CD4-positive, alpha-beta T cell treated with Interleukin-6 for 4 hours (primary cell): ENCODE data around the gene SPIB.

Experiments used
- DNase-seq: peaks from one replicate; pipeline ENCODE4 v3.0.0-alpha.2; 2020; ENCODE audit warnings: mixed read lengths

The SPIB gene

DNA sequence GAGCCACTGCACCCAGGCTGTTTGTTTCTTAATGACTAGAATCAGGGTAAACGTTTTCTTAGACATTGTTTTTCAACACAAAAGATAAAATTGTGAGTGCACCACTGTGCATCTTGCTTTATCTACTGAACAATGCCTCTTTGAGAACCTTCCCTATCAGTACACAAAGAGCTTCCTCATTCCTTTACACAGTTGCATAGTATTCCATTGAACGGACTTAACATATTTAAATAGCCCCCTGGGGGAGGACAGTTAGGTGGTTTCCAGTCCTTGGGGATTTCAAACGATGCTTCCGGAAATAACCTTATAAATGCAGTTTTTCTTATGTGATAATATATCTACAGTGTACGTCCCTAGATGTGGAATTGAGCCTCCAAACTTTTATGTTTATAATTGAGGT is 26.0 kb upstream of the SPIB start:
- no peak for DNase-seq

- DNase-seq, result no peak
Observed at GRCh38 chr19:50393589-50393988, 25.1 kb upstream of the SPIB start.

- no peak for DNase-seq
Observed at GRCh38 chr19:50394017-50394416, 24.7 kb upstream of the SPIB start.

- DNase-seq, result no peak
Observed at GRCh38 chr19:50398675-50399367, 19.9 kb upstream of the SPIB start.

DNA sequence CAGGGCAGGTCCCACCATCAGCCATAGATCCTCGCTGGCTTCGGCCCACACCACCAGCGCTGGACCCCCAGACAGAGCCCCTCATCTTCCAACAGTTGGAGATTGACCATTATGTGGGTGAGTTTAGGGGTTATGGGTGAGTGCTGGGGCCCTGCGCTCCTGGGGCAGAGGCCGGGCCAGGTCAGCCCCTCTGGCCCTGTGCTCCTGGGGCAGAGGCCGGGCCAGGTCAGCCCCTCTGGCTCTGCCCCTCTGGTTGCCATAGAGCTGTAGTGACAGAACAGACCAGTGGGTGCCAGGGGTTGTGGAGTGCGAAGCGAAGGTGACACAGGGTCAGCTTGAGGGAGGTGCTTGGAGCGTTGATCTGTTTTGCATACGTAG is 19.4 kb upstream of the SPIB start:
- DNase-seq, result no peak

- peak; percentile 28 for DNase-seq
Observed at GRCh38 chr19:50401605-50402450, 16.9 kb upstream of the SPIB start.

DNA sequence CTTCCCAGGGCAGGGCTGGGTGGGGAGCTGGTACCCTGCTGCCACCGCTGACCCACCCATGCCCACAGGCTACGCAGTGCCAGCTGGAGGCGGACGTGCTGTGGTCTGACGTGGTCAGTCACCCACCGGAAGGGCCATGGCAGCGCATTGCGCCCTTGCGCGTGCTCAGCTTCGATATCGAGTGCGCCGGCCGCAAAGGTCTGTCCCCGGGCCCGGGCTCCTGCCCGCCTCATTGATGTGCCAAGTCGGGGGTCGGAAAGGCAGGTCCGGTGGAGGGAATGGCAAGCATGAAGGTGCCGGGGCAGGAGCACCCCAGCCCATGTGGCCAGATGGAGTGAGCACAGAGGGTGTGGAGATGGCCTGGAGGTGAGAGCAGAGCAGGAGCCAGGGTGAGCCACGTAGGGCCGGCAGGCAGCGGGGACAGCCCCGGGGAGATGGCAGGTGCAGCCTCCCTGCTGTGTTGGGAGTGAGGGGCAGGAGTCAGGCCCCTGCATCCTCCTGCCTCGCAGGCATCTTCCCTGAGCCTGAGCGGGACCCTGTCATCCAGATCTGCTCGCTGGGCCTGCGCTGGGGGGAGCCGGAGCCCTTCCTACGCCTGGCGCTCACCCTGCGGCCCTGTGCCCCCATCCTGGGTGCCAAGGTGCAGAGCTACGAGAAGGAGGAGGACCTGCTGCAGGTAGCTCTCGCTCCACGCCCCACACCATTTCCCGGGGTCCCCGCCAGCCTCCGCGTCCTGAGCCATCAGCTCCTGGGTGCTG is 16.0 kb upstream of the SPIB start:
- DNase-seq, result no peak

DNA sequence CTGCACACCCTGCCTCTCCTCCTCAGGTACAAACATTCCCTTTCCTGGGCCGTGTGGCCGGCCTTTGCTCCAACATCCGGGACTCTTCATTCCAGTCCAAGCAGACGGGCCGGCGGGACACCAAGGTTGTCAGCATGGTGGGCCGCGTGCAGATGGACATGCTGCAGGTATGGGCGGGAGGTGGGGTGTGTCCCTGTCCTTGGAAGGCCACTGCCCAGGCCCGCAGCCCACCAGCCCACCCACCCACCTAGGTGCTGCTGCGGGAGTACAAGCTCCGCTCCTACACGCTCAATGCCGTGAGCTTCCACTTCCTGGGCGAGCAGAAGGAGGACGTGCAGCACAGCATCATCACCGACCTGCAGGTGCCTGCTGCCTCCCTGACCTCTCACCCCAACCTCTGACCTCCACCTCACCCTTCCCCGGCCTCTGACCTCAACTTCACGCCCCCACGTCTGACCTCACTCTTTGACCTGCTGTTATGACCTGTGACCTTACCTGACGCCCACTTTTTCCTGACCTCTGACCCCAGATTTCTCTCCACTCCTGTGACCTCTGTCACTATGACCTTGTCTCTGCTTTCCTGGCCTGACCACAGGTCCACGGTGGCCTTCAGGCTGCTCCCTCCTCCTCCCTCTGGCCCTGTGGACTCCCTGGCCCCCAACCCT is 12.4 kb upstream of the SPIB start:
- no peak for DNase-seq

DNA sequence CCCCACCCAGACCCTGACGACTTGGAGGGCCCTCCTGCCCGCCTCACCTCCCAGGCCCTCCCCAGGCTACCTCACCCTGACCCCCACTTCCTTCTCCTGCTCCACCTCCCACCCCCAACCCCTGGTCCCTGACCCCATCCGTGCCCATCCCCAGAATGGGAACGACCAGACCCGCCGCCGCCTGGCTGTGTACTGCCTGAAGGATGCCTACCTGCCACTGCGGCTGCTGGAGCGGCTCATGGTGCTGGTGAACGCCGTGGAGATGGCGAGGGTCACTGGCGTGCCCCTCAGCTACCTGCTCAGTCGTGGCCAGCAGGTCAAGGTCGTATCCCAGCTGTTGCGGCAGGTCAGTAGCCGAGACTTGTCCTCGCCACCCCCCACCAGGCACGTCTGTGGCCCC is 11.9 kb upstream of the SPIB start:
- DNase-seq, result no peak

DNA sequence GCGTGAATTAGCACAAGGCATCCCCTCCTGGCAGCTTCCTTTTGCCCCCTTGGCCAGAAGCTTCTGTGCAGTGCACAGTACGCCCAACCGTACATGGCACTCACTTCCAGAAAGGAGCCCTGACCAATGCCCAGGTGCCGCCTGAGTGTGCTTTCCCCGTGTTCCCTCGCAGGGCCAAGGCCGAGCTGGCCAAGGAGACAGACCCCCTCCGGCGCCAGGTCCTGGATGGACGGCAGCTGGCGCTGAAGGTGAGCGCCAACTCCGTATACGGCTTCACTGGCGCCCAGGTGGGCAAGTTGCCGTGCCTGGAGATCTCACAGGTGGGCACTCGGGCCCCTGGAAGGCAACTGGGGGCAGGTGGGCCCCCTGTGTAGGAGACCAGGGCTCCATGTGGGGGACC is 9.4 kb upstream of the SPIB start:
- DNase-seq, result no peak

DNA sequence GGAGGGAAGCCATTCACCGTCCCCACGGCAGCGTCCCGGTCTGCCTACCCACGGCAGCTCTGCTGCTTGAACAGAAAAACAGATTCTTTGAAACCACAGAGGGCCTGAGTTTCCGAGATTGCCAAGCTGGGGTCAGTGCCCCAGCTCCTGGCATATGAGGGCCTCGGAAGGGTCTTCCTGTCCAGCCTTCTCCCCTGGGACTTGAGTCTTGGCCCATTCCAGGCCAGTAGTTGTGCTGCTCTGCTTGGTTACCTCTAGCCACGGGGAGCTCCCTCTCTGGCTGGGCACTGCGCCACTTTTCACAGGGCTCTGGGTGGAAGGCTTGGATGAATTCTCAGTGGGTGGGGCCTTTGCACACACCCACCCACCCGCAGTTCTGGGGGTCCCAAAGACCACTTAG is 8.6 kb upstream of the SPIB start:
- DNase-seq, result no peak

- no peak for DNase-seq
Observed at GRCh38 chr19:50412419-50412818, 6.3 kb upstream of the SPIB start.

DNA sequence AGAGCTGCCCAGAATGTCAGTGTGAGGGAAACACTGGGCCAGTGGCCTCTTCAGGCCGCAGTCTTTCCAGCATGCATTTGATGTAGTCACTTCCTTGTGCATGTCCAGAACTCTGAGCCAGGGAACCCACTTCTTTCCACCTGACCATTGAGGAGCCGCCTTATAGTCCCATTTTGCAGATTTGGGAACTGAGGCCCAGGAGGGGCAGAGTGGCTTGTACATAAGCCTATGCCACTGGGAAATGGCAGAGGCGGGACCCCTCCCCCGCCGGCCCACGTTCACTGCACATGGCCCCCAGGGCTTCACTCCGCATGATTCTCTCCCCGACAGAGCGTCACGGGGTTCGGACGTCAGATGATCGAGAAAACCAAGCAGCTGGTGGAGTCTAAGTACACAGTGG is 5.6 kb upstream of the SPIB start:
- DNase-seq, result no peak

DNA sequence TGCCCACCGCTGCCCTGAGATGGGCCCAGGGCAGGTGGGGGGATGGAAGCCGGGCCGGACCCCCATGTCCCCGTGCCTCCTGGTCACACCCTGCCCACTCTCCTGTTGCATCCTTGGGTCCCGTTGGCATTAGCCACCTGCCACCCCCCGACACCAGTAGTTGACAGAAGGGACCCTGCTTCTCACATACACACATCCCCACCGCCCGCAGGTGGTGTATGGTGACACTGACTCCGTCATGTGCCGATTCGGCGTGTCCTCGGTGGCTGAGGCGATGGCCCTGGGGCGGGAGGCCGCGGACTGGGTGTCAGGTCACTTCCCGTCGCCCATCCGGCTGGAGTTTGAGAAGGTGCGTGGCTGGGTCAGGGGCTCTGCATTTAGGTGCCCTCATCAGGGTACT is 5.2 kb upstream of the SPIB start:
- DNase-seq, result no peak

GRCh38 chr19:50414864-50415660 is 3.7 kb upstream of the SPIB start:
- DNase-seq, result peak; percentile 79

DNA sequence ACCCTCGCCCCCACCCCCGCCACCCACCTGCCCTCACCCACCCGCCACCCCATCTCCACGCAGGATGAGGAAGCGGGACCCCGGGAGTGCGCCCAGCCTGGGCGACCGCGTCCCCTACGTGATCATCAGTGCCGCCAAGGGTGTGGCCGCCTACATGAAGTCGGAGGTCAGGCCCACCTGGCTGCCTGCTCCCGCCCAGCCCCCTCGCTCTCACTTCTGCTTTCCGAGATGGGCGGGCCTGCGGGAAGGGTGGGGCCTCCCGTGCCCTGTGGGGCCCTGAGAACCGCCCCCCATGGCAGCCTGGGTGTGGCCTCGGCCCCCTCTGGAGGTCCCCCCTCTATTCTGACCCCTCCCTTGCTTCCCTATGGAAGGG is 3.1 kb upstream of the SPIB start:
- DNase-seq, result no peak

GRCh38 chr19:50416034-50416977 is 2.4 kb upstream of the SPIB start:
- DNase-seq, result no peak

GRCh38 chr19:50417111-50418081 is 1.3 kb upstream of the SPIB start:
- no peak for DNase-seq

DNA sequence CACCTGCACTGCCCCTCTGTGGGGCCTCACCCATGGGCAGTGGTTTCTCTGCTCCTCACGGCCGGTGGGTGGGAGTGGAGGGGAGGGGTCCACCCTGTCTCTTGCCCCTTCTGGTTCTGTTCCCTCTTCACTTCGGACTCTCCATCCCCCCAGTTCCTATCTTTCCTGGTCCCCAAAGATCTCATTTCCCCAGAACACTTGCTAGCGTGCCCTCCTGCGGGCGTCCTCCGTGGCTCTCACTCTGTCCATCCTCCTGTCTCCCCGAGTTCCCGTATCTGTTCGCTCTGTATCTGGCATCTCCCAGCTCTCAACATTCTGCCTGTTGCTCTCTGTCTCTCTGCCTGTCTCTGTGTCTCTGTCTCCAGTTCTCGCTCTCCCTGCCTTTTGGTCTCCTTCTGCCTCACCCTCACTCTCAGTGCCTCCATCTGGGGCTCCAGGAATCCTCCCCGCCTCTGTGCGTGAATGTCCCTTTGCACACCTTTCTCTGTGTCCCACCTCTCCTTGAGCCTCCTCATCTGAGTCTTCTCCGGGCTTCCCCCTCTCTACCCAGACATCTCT is 363 bp downstream of the SPIB start:
- no peak for DNase-seq

DNA sequence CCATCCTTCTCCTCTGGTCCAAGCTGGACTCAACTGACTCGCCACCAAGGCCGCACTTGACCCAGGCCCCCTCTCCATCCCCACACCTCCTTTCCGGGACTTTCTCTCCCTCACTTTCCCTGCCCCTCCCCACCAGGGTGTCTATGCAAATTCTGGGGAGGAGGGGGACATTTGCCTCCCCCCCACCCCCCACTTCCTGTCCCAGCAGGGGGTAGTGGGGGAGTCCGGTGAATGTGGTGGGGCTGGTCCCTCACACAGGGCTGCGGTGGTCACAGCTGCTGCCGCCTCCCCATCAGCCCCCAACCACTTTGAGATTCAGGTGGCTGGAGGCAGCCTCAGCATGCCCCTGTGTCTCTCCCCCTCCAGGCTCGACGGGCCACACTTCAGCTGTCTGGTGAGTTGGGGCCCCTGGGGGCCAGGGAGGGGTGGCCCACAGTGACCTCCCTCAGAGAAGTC is 870 bp downstream of the SPIB start:
- DNase-seq, result no peak
